ENCODE data around the gene NFE2L2.
"Not testable (repeated sequence)": the region's sequence is repeated elsewhere in the genome, so short reads cannot be mapped to it uniquely, and the experiment has no call there.

NFE2L2 gene

DNA sequence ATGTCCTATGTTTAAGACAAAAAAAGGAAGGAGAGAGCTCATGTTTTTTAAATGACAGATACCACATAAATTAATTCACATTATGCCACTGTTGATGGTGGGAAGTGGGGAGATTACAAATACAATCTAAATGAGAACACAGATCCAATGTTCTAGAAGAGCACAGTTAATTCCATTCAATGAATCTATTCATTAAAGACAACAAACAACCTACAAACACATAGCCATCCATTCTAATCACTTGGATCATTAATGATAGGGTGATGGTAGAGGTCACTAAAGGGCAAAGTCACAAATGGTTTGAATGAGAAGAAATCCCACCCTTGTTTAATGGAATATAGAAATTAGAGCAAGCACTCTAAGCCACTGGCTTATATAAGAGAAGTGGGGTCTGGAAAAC lies 30.3 kb downstream of the NFE2L2 start:
- no peak for DNase-seq

- DNase-seq = no peak
Observed at GRCh38 chr2:177232098-177232704, 32.3 kb downstream of the NFE2L2 start.

DNA sequence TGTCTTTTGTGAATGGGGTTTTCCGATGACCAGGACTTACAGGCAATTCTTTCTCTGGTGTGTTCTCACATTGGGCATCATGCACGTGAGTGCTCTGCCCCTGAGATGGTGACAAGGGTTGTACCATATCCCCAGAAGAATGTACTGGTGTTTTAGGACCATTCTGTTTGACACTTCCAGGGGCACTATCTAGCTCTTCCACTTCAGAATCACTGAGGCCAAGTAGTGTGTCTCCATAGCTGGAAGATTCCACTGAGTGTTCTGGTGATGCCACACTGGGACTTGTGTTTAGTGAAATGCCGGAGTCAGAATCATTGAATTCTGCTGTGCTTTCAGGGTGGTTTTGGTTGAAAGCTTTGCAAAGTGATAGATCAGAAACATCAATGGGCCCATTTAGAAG lies 33.3 kb downstream of the NFE2L2 start:
- DNase-seq = no peak

DNA sequence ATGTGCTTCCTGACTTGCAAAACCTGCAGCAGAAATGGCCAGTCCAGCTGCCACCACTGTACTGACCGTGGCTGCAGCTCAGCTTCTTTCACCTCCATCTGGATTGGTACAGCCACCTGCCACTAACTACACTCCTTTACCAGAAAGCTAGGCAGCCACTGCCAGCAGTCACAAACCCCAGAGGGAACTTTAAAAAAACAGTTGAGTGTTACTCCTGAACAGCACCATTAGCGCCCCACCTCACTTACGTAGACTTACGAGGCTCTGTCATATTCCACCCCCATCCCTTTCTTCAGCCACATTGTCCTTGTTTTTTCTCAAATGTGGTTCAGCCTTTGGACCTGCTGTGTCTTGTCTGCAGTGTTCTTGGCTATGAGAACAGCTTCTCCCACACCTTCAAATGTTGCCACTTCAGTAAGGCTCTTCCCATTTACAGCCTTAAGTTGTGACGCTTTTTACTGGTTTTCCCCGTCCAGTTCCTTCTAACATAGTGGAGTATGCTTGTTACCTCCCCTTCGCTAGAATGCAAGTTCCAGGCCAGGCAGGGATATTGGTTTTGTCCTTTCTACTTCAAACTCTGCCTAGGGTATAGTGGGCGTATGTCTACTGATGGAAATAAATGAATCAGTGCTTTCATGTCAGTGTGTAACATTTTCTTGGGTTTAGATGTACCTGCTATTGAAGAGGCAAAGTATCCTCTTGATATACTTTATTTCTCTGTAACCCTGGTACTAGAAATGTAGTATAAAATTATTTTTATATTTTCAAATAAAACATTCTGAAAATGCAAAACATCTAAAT lies 34.9 kb downstream of the NFE2L2 start:
- DNase-seq = no peak

DNA sequence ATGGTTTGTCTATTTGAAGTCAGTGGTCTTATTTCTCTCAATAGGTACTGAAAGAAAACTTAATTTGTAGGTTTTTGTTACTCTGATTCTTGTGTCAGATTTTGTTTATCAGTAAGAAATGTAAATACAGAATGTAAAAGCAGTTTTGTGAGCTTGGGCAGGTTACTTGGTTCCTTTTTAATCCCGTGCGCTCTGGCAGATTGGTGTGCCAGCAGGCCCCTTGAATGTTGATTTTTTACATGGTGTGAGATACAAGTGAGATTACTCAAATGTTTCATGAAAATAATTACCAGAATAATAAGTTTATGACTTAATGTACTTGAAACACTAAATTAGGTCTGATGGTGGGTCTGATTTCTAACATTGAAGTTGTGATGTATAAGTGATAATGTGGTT lies 38.6 kb downstream of the NFE2L2 start:
- no peak for DNase-seq

GRCh38 chr2:177223436-177223835 lies 41.1 kb downstream of the NFE2L2 start:
- not testable (repeated sequence) for DNase-seq

DNA sequence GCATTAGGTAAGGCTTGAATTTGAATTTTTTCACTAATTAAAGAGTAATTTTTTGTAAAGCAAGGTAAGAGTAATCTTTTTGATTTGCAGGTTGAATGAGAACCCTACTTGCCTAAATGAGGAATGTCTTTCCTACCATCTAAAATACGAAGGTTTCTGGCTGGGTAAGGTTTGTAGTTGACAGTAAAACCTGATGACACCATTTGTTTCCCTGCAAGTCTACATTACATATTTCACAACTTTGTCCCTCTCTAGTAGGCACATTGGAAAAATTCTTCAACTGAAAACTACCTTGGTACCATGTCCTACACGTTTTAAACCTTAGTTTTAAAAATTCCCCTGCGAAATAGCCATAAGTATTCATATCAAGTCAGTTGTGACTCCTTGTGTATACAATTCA lies 42.6 kb downstream of the NFE2L2 start:
- no peak for DNase-seq

DNA sequence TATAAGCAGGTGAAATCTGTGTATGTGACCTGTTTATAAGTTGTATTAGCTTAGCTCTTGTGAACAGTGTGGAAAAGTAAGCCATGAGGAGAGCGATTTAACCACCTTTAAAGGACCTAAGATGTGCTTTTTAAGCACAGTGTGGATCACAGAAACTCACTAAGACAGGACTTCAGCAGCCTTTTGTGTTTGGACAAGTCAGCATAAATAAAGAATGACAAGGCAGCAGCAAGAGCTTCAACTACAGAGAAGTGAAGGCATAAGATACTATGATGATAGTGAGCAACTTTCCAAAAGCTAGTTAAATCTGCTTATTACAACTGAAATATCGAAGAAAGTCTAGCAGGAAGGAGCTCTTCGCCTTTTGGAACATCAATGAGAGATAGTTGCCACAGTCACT lies 43.0 kb downstream of the NFE2L2 start:
- DNase-seq = no peak

- DNase-seq = not testable (repeated sequence)
Observed at GRCh38 chr2:177219787-177220186, 44.7 kb downstream of the NFE2L2 start.

DNA sequence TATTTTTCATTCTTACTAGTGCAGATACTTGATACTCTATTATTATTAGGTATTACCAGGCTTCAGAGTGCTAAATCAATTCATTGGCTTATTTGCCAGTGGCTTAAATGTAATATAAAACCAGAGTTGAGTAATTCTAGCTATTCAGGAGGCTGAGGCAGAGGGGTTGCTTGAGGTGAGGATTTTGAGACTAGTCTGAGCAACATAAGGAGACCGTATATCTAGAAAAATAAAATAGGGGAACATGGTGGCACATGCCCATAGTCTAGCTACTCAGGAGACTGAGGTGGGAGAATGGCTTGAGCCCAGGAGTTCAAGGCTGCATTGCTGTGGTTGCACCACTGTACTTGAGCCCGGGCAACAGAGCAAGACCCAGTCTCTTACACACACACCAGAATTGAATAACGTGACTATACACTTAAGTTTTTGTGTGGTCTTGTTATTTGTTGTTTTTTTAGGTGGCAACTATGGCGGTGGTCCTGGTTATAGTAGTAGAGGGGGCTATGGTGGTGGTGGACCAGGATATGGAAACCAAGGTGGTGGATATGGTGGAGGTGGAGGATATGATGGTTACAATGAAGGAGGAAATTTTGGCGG lies 47.2 kb downstream of the NFE2L2 start:
- DNase-seq = no peak

DNA sequence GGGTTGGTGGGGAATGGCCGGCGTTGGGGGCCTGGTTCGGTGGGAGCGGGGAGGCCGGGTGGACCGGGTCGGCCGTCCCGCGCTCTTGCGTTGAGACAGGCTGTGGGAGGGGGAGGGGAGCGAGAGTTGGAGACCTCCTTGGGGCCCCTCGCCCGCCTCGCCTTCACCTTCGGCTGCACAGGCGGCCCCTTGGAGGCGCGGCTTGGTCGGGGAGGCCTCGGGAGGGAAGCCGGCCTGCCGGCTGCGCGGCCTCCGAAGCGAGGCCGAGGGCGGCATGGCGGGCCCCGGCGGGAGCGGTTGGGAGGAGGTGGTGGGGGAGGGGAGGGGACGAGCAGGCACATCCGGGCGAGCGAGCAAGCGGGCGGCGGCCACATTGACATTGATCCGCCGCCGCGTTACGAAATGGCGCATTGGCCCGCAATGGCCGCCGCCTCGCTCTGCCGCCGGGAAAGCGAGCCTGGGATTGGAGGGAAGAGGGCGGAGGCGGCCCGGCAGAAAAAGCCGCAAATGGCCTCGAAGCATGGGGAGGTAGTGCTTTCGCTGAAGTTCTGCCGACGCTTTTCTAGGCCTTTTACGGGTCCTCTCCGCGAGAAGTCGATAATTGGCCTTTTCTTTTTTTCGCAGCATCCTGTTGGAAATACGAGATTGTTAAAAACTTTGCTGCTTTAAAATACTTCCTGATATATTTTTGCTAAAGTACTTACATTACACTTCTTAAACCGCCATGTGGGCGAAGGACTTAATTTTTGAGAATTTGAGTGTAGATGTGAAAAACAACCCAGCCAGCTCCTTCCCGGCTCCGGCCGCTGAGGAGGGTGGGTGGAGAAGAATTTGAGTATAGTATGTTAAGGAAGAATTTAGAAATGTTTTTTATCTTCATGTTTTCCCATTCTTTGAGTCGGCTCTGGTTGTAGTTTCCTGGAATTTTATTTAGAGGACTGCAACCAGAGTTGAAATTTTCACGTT lies 51.4 kb downstream of the NFE2L2 start:
- peak; percentile 97 for DNase-seq

DNA sequence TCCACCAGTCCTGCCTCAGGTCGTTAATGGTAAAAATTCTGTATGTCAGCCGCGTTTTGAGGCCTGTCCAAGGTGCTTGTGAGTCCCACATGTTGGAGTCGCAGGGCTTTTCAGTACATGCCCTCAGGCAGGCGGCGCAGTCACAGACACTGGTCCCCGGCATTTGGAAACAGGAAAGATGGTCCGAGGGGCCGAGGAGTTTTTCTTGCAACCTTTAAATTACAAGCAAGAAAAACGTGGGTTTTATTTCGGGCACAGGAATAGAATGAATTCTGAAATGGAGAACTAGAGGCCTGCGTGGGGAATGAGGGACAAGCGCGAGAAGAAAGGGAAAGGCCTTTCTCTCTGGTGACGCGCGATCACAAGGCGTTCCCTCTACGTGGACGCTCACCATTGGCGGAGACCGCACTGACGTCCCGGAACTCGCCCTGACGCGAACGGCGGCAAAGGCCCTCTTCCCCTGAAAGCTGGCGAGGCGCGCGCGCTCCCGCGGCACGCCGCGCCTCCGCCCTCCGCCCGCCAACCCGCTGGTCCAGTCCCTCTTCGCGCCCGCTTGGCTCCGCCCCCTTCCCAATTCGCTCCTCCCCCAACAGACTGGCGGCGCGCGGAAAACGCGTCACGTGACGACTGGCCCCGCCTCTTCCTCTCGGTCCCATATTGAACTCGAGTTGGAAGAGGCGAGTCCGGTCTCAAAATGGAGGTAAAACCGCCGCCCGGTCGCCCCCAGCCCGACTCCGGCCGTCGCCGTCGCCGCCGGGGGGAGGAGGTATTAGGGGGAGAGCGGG lies 52.2 kb downstream of the NFE2L2 start, which contains the start of gene HNRNPA3:
TSS of gene HNRNPA3 (plus strand) at position 689 of the 785 bp plus-strand sequence. CDS start at position 695, 6 bp downstream.
- peak; percentile 100 for DNase-seq

- peak in 1 of 4 experiments; percentile 19 for DNase-seq
Observed at GRCh38 chr2:177211576-177212105, 52.9 kb downstream of the NFE2L2 start.

GRCh38 chr2:177211169-177211568 lies 53.4 kb downstream of the NFE2L2 start:
- no peak for DNase-seq

DNA sequence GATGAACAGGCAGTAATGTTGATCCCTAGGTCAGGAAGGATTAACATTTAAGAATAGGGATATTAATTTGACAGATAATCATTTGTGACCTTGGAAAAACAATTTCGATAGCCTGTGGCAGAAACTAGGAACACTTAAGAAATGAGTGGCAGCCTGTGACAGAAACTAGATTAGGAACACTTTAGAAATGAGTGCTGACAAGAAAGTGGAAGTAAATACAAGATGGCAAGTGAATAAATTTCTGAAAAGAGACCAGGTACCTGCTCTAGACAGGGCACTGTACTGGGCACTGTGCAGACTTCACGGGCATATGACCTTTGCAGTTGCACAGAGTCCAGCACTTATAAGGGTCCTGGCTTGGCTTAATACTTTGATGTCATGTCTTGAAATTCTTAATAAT lies 57.4 kb downstream of the NFE2L2 start:
- no peak for DNase-seq

DNA sequence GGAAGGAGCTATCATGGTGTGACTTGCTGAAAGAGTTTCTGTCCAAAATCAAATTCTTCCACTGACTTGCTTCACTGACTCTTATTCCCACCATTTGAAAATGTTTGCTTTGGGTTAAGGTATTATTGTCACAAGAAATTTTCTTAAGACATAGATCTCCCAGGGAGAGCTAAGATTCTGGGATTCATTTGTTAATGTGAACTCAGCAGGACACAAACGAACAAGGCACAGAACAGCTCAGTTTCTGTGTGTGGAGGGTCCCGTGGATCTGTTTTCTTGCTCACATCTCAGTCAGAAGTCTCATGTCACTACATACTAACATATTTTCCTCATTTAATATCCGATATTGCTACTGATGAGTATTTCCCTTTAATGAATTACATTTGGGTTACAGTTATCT lies 60.1 kb downstream of the NFE2L2 start:
- no peak for DNase-seq

GRCh38 chr2:177201919-177202346 lies 62.6 kb downstream of the NFE2L2 start:
- DNase-seq = no peak

DNA sequence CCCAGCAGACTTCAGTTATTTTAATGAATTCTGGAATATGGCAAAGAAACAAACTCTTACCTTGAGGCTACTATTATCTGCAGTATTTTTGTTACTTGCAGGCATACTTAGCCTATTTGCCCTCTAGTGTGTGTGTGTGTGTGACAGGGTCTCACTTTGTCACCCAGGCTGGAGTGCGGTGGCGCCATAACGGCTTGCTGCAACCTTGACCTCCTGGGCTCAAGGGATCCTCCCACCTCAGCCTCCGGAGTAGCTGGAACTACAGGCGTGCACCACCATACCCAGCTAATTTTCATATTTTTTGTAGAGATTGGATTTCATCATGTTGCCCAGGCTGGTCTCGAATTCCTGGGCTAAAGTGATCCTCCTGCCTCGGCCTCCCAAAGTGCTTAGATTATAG lies 64.1 kb downstream of the NFE2L2 start:
- DNase-seq = not testable (repeated sequence)

- DNase-seq = no peak
Observed at GRCh38 chr2:177195194-177195593, 69.3 kb downstream of the NFE2L2 start.

- DNase-seq = no peak
Observed at GRCh38 chr2:177193240-177193639, 71.3 kb downstream of the NFE2L2 start.

GRCh38 chr2:177192788-177193187 lies 71.7 kb downstream of the NFE2L2 start:
- no peak for DNase-seq
